NCI-H1048 (cell line): ENCODE data around the gene SNX30.

Experiments used
- DNase-seq: peaks from one replicate; lab custom pipeline; 2025; lab: John Stamatoyannopoulos, UW

SNX30 gene

DNA sequence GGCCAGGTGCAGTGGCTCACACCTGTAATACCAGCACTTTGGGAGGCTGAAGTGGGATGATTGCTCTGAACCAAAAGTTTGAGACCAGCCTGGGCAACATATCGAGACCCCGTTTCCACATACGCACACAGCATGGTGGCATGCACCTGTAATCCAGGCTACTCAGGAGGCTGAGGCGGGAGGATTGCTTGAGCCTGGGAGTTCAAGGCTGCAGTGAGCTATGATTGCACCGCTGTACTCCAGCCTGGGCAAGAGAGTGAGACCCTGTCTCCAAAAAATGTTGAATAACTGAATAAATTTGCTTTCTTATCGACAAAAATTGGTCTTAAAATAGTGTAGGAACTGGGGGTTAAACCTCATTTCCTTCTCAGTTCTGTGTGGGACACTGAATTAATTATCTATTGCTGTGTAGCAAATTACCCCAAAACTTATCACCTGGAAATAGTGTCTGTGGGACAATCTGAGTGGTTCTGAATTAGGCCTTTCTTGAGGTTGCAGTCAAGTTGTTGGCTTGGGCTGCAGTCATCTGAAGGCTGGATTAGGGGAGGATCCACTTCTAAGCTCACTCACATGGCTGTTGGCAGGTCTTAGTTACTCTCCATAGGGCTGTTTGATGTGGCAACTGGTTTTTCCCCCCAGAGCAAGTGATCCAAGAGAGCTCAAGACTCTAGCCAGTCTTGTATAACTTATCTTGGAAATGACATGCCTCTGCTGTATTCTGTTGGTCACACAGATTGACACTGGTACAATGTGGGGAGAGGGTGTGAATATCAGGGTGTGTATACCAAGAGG, 2.0 kb downstream of the SNX30 start:
- DNase-seq = no peak

DNA sequence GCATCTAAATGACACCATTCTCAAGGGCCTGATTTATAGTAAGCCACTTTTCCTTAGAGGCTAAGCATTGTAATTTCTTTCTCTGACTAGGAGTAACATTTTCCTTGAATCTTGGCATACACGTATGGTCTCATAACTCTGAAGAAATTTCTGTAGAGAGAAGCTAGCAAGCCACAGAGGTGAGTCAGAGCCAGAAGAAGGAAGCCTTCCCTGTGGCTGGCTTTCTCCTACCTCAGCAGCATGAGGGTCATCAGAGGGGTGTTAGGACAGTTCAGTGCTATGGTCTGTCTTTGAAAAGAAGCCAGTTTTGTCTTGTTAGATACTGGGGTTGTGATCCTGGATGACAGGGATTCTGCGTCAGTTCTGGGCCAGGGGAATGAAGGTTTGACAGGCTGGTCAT, 3.2 kb downstream of the SNX30 start:
- DNase-seq = no peak

DNA sequence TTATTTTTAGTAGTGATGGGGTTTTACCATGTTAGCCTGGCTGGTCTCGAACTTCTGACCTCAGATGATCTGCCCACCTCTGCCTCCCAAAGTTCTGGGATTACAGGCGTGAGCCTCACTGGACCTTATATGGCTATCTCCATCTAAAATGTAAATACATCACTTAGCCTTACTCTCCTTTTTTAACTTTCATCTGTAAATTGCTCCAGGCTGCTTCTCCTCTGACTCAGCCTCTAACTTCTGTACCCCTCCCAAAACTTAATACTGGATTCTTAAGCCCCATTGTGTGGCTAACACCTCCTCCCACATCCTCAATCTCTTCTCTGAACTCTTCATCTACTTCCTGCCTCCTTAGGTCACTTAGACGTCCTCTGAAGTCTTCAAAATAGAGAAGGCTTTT, 4.0 kb downstream of the SNX30 start:
- DNase-seq = no peak

DNA sequence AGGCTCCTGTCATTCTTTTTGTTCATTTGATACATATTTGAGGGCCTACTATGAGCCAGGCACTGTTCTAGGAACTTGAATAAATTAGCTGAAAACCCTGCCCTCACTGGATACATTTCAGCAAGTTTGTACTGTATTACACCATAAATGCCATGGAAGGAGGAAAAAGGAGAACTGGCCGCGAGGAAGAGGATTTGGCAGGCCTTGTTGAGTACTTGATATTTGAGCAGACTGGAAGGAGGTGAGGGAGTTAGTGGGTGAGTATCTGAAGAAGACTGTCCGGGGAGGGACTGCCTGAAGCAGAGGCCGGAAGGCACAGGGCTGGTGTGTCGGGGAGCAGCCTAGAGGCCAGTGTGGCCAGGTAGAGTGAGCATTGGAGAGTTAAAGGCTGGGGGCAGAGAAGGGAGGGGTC, 4.5 kb downstream of the SNX30 start:
- no peak for DNase-seq

DNA sequence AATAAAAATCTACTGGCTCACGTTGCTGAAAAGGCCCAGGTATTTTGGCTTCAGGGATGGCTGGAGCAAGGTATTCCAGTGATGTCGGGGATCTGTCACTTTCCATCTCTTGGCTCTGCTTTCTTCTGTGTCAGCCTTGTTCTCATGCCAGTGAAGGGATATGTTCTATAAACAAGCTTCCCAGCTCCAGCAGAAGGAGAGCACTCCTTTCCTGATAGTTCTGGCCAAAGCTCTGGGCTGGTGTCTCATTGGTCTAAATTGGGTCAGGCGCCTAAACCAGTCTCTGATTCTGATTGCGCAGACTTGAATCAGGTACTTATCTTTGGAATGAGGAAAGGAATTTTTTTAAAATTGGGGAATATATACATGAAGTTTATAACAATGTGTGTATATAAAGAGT, 5.1 kb downstream of the SNX30 start:
- DNase-seq = no peak

DNA sequence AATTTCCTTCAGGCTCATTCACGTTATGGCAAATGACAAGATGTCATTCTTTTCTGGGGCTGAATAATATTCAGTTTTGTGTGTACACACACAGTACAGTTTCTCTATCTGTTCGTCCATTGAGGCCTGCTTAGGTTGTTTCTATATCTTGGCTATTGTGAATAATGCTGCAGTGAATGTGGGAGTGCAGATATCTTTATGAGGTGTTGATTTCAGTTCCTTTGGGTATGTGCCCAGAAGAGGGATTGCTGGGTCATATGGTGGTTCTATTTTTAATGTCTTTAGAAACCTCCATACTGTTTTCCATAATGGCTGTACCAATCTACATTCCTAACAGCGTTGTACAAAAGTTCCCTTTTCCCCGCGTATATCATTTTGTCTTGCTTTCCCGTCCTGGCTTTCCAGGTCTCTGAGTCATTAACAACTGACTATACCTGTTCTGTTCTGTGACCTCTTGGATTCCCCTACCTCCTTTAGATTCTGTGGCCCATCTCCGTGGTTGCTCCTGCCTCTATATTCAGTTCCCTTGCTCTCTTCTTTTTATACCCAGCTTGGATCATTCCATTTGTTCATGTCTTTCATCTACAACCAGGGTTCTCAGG, 6.8 kb downstream of the SNX30 start:
- no peak for DNase-seq

DNA sequence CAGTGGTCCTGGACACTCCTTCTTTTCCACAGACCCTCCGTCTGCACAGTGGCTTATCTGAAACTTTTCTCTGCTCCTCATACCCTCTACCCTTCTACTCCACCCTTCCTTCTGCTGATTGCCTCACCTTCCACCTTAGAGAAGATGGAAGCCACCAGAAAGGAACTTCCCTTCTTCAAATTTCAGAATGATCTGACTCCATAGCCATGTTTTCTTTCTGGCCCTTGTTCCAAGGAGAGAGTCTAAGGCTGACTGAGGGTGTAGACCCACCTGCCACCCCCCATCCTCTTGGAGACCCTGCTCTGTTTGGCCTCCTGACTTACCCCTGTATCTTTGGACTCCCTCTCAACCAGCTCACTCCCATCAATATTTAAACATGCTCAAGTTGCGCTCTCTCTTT, 7.4 kb downstream of the SNX30 start:
- DNase-seq = no peak

DNA sequence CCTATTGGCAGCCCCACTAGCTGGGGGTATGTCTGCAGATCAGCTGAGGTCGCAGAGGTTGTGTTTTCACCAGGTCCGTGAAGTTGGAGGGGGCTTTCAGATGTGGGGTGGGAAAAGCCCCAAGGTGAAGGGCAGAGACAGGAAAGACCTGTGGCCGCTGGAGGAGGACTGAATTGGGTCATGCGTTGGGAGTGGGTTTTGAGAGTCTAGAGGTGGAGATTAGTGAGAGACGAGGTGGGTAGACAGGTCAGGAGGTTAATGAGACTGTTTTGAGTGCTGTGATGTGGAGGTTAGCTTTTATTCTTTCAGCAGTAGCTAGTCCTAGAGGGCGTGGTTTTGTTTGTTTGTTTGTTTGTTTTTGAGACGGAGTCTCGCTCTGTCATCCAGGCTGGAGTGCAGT, 10.3 kb downstream of the SNX30 start:
- no peak for DNase-seq

DNA sequence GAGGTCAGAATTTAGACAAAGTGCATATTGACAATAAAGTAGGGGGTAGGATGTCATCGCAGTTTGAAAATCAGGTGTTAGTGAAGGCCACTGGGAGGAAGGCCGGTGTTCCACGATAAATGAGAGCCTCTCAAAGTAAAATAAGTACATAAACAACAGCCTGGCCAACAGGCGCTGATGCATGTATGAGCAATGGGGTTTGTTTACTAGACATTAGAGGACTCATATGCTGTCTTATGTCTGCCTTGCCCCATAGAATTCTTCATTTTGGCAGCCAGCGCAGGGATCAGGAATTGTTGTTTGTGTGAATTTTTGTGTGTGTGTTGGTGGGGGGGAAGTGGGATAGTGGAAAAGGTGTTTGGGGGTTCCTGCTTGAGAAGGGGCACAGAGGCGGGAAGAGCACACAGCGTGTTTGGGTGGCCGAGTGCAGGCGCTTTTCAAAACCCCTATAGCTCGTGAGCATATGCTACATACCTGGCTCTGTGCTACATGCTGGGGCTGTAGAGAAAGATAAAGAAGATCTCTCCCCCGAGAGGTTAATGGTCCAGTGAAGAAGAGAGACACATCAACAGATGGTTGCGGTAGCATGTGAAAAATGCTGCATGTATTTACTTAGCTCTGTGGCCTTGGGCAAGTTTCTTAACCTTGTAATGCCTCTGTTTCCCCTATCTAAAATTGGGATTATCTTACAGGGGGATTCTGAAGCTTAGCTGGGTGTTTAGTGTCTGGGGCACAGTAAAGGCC, 11.5 kb downstream of the SNX30 start:
- no peak for DNase-seq

DNA sequence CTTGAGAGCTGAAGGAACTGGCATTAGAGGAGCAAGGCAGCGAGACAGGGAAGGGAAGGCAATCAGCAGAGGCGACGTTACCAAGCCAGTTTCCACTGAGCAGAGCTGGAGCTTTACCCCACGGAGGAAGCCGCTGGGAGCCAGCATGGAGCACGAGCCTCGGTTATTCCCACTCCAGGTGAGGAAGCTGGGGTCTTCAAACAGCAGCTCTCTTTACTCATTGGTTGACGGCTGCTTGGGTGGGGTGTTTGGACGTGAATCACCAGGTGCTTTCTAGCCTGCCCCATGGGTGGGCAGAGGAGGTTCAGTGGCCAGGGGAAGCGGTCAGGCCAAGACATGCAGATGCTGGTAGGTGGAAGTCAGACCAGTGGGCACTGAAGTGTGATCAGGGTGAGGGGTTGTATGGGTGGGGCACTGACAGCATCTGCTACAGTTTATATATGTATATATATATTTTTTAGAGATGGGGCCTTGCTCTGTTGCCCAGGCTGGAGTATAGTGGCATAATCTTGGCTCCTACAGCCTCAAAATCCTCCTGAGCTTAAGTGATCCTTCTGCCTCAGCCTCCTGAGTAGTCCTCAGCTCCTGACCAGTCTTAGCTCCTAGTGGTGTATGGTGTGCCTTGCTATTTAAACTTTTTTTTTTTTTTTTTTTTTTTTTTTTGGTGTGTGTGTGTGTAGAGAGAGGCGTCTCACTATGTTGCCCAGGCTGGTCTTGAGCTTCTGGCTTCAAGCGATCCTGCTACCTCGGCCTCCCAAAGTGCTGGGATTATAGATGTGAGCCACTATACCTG, 12.4 kb downstream of the SNX30 start:
- DNase-seq = no peak

DNA sequence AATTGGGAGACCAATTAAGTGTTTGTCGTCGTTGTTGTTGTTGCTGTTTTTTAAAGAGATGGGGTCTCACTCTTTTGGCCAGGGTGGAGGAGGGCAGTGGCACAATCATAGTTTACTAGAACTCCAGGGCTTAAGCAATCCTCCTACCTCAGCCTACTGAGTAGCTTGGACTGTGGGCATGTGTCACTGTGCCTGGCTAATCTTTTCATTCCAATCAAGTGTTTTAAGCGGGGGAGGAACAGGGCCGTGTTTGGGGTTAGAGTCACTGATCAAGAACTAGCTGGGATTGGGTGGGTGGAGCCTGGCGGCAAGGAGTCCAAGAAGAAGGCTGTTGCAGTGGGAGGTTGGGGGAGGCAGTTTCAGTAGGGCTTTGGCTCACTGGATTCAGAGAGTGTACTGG, 13.8 kb downstream of the SNX30 start:
- DNase-seq = no peak

DNA sequence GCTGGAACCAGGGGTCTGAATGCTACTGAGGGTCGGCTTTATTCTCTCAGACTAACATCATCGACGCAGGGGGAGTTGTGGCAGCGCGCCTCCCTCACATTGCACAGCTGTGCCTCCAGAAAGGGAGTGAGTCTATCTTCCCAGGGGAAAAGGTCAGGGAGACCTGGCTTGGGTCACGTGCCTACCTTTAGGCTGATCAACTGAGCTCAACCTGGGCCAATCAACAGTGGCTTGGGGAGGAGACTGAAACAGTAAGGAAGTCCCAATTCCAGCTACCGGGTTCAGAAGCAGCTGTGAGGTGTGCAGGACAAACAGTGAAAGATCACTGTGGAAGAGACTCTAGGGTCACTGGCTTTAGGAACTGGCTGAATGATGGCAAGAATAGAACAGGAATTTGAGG, 14.3 kb downstream of the SNX30 start:
- no peak for DNase-seq

DNA sequence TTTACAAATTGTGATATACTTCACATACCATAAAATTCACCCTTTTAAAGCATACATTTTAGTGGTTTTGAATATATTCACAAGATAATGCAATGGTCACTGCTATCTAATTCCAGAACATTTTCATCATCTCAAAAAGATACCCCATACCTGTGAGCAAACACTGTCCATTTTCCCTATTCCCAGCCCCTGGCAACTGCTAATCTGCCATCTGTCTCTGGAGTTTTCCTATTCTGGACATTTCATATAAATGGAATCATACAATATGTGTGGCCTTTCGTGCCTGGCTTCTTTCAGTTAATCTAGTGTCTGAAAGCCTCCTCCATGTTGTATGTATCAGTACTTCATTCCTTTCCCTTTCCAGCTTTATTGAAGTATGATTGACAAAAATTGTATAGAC, 14.7 kb downstream of the SNX30 start:
- DNase-seq = no peak

DNA sequence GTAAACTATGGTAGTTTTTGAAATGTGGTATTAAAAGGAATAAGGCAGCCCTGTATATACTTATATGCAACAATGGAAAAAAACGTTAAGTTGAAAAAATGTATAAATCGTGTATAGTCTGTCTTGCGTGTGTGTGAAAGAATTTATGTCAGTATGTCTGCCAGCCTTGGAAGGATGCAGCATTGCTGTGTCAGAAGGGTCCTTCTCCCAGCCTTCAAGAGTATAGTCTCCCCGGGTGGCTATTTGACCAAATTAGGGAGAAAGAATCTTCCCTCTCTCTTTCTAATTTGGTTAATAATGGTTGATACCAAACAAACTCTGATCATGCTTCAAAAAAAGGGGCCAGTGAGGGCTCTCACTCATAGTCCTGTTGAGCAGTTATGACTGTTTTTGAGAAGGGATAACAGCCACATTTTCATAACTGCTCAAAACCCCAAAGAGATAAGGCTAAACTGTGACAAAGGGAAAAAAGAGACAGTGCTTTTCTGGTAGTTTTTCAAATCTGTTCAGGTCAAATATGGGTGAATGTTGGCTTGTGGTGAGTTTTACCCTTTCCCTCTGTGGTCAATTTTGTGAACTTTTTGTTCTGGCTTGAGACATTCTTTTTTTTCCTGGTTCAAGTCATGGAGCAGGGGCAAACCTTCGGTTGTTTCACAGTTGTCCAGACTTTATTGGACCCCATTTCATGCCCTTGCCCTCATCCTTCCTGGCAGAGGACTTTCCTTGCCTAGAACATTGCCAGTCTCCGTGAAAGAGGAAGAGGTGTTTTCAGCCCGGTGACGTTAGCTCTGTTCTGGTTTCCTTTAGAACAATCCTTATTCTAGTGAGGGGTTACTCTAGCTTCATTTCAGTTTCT, 21.0 kb downstream of the SNX30 start:
- DNase-seq = no peak

DNA sequence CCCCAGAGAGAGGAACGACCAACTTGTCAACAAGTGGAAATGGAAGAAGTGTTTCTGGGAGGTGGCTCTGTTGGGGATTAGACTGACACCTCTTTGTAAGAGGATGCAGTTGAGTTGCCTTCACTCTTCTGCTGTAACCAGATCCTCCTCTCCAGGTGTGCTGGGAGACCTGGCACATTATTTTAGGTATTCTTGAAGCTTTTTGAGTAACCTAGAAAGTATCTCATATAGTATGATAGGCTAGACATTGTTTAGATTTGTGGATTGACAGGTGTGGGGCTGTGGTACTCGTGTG, 21.6 kb downstream of the SNX30 start:
- DNase-seq = no peak

DNA sequence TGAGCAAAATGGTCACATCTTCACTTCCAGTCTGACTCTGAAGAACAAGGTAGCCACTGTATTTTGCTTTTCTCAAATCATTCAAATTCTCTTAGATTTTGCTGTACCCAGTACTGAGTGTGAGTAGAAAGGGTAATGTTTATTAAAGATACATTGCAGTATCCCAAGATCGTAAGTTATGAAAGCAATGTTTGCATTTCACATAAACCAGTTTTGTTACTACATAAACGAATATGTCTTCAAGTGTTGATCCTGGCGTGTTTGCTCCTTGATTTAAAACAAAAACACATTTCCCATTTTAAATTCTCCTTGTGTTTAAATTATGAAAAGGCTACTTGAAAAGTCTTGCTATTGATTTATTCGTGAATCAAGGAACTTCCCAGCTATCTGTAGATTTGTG, 22.0 kb downstream of the SNX30 start:
- no peak for DNase-seq

DNA sequence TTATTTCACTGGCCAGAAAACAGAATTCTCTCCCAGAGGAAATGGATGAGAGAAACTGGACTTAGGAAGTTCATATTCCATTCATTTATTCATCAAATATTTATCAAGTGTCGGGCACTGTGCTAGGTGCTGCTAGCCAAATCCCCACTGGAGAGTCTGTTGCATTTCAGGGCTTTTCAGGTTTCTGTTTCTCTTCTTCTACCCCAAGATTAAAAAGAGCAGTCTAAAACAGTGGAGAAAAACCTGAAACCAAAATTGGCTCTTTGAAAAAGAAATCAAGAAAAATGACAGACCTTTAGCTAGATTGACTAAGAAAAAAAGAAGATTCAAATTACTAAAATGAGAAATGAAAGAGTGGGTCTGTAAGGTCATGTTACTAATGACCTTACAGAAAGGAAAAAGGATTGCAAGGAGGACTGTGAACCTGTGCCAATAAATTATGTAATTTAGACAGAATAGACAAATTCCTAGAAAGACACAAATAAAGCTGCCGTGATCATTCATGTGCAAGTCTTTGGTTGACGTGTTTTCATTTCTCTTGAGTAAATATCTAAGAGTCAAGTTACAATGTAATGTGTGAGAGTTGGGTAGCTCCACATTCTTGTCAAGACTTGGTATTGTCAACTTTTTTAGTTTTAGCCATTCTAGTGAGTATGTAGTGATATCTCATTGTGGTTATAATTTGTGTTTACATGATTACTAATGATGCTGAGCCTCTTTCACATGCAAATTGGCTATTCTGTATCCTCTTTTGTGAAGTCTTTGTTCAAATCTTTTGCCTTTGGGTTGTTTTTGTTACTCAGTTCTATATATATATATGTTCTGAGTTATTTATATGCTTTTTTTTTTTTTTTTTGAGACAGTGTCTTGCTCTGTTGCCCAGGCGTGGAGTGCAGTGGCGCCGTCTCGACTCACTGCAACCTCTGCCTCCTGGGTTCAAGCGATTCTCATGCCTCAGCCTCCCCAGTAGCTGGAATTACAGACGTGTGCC, 23.7 kb downstream of the SNX30 start:
- no peak for DNase-seq

DNA sequence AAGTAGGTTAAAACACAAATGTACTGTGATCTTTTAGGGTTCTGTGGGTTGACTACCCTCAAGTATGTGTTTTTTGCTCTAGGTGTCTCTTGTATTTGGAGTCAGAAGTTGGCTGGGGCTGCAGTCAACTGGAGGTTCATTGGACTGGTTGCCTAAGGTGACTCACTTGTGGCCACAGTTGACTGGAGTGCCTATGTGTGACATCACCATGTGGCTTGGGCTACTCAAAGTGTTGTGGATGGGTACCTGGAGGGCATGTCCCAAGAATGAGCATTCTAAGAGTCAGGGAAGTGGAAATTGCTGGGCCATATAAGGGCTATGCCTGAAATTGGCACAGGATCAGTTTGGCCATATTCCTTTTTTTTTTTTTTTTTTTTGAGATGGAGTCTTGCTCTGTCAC, 27.4 kb downstream of the SNX30 start:
- DNase-seq = no peak

DNA sequence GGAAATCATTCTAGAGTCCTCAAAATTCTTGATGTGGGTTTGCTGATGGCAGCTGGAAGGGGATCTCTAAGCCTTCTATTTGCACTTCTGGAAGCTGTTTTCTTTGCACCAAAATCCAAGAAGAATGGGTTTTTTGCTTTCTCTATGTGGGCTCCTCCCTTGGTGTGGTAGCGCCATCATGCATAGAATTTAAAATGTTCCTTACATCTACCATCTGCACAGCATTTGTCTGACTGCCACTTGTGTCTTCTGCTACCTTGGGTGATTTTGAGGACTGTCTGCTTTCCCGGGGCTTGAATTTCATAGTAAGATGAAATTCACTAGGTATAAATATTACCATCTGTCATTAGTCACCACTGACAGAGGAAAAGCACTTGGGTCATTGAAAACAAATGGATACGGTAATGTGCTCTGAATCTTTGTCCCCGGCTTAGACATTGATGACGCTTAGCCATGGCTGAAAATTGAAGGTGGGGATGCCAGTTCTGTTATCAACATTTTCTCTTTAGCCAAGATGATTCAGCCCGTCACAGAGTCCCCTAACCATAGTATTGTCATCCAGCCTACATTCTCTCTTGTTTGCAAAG, 30.0 kb downstream of the SNX30 start:
- DNase-seq = no peak

DNA sequence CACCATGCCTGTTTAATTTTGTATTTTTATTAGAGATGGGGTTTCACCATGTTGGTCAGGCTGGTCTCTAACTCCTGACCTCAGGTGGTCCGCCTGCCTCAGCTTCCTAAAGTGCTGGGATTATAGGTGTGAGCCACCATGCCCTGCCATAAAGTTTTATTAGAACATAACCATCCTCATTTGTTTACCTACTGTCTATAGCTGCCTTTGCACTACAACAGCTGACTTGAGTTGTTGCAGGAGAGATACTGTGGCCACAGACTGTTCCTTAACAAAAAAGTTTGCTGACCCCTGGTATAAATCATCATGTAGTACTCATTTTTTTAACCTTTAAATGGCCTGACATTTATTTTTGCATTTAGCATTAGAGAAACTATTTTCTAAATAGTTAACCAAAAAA, 31.7 kb downstream of the SNX30 start:
- DNase-seq = no peak
